GM18520 (cell line): ENCODE measurements around the gene DIS3L2.

Source experiments
- ATAC-seq: cut with Tn5 transposase; IDR thresholded peaks from one replicate; pipeline ENCODE4 v1.9.1; 2021; ENCODE audit not compliant: unreplicated experiment

DIS3L2 gene

DNA sequence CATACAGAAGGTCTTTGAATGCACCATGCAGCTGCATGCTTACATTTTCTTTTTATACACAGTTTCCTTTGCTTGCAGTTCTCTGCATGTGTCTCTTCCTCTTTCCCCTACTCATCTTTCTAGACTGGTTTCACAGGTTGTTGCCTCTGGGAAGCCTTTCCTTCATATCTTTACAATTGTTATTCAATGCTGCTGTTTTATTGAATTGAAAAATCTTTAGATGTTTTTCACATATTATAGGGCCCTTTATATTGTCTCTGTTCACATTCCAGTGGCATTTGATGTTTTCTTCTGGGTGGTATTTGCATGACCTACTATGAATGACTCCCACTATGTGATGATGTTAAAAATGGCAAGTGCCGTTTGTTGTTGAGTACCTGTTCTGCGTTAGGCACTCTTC lies 91.1 kb downstream of the DIS3L2 start:
- no peak for ATAC-seq

DNA sequence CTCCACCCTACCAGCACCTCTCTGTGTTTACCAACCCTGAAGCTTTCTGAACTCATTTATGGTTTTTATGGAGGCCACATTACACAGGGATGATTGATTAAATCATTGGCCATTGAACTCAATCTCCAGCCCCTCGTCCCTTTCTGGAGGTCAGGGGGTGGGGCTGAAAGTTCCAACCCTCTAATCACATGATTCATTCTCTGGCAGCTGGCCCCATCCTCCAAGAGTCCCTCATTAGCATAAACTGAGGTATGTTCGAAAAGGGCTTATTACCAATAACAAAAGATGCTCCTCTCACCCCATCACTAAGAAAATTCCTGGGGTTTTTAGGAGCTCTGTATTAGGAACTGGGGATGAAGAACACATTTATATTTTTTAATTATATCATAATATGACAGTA lies 92.3 kb downstream of the DIS3L2 start:
- no peak for ATAC-seq

DNA sequence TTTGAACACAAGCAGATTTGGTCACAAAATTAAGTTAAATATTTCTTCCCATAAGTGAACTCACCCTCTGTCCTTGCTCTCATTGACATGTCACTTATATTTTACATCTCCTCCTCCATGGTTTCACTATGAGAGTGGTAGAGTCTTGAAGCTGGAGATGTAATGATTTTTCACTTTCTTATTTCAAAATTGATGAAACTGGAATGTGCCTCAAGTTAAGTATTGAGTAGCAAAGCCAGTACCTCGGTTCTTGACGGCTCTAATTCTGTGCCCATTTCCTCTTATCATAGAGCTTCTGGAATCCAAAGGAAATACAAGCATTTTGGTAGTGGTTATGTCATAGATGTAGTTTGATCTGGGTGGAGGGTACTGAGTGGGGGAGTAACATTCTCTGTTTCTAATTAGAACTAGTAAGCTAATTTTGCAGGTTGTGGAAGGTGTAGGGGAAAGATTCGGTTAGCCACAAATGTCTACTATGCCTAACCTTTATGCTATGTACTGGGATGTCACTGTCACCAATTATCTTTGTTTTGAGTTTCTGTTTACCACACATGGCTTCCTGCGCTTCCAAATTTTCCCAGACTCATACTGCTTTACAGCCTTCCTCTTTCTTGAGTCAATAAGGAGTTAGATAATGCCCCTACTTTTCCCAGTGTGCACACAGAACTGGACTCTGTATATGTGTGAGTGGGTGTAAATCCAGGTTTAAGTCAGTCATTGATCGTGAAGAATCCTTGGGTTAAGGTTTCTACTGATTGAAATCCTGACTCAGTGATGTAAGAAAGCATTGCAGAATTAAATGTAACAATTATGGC lies 96.8 kb downstream of the DIS3L2 start:
- ATAC-seq = no peak

DNA sequence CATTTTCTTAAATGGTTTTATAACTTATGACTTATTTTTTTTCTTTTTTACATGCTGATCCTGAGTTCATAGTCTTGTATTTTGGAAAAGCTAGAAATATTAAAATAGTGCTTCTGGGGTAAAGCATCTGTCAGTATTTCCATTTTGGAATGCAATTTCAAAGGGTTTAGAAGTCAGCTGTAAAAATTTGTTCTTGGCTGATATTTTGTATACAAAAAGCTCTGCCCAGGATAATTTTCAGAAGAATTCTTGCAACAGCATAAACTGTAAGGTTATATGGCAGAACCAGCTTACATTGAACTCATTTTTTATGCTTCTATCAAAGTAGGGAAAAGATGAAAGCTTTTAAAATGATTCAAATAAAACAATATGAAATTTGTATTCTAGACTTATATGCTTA lies 97.4 kb downstream of the DIS3L2 start:
- no peak for ATAC-seq

DNA sequence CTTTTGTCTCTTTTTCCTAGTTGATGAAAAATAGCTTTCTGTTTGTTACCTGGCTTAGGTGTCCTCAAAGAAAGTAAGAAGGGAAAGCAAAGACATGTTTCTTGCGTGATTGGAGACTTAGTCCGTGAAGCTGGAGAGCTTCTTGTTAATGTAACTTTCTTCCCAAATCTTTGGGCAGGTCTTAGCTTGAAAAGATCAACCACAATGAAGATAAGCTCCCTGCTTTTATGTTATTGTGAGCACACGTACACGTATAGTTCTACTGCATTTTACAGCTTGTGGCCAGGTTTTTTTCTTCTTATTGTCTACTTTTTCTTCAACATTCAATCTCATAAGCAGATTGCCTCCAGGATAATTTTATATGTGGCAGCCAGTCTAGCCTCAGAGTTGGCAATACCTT lies 99.8 kb downstream of the DIS3L2 start:
- no peak for ATAC-seq

DNA sequence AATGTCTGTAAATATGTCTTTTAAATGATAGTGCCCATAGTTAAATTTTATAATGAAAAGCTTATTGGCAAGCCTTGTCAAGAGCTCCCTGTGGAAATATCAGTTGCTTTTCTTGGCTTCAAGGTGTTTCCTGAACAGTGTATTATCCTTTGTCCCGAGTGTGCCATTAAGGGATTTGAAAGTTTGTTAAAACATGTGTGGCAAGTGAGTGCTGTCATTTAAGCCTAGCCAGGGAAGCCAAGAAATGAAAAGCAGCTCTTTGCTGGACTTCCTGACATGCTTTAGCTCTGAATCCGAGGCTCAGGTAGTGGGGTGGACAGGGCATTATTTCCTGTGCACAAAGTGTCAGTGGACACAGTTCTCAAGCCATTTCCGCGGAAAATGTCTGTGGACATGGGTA lies 111.5 kb downstream of the DIS3L2 start:
- ATAC-seq = no peak

DNA sequence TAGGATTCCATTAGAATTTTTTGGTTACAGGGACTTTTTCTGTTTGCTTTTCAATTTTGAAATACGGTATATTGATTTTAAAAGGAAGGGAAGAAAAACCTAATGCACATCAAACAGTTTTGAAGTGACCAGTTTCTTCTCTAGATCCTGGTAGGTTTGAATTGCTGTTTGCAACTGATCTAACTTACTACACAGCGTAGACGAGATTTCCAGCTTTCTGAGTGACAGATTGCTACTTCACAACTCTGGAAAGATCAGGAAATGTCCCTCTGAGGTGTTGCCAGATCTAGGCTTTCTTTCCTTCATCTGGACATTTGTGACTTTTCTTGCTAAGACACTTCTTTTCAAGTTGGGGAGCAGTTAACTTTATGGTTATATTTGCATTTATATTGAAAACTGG lies 112.2 kb downstream of the DIS3L2 start:
- ATAC-seq = no peak

DNA sequence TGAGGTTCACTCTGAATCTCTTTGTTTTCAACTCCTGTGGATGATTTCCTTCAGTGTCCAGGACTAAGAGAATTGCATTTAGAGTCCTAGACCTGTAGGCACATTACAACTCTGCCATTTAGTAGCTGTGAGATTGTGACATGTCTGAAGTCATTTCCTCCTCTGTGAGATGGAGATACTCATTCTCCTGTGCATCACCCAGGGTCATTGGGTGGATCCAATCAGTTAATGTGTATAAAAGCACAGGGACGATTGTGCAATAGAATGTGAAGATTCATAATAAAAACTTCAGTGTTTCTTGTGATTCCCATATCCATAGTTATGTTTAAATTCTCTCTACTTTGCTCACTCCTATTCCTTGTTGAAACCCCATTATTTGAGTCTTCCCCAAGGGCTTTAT lies 113.6 kb downstream of the DIS3L2 start:
- ATAC-seq = no peak

DNA sequence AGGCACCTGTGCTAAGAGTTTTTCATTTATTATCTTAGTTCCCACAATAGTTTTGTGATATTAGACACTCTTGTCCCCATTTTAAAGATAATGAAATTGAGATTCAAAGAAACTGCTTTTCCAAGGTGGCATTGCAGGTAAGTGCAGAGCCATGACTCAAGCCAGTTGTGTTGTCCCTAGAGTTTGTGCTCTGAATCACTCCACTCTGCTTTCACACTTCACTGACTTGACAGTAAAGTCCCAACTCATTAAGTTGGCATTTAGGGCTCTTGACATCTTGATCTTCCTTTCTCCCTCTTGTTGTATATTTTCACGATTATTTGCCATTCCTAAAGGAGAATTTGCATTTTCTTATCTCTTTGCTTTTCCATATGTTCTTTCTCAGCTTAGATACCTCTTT lies 114.3 kb downstream of the DIS3L2 start:
- no peak for ATAC-seq

DNA sequence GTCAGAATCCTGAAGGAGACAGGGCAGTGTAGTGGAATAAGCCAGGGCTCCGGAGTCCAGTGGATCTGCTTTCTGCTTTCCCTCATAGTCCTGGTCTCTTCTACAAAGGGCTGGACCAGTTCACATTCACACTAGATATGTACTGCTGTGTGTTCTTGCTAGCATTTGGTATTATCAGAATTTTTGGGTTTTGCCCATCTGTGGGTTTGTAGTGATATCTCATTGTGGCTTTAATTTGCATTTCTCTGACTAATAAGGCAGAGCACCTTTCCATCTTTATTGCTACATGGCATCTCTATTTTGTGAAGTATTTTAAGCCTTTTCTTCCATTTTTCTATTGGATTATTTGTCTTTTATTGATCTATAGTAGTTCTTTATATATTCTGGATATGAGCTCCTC lies 114.8 kb downstream of the DIS3L2 start:
- no peak for ATAC-seq

DNA sequence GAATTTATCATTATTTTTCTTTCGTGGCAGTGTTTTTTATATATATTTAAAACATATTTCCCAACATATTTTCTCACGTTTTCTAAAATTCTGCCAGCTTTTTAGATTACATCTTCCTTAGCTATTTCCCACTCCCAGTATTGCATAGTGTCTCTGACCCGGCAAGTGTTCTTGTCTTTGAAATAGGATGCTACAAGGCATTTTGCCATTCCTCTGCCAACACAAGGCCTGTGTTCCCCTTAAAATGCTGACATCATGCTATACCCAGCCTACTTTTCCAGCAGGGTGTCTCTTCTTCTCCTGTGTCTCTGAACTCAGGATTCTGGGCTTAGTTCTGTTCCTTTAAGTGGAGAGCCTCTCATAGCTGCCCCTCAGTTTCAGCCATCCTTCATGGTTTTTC lies 115.2 kb downstream of the DIS3L2 start:
- ATAC-seq = no peak

DNA sequence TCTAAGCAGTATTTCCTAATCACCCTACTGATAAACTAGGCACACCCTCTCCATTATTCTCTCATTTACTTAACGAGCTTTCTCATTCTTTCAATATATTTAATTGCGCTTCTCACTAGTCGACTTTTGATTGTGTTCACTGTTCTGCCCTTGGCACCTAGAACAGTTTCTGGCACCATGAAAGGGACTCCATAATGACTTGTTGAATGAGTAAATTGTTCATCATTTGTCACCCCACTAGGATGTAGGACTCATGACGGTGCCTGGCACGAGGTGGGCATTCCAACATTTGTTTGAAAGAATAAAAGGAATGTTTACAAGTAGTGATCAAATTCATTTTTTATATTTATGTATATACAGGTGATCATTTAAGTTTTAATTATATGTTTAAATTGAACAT lies 123.7 kb downstream of the DIS3L2 start:
- no peak for ATAC-seq

DNA sequence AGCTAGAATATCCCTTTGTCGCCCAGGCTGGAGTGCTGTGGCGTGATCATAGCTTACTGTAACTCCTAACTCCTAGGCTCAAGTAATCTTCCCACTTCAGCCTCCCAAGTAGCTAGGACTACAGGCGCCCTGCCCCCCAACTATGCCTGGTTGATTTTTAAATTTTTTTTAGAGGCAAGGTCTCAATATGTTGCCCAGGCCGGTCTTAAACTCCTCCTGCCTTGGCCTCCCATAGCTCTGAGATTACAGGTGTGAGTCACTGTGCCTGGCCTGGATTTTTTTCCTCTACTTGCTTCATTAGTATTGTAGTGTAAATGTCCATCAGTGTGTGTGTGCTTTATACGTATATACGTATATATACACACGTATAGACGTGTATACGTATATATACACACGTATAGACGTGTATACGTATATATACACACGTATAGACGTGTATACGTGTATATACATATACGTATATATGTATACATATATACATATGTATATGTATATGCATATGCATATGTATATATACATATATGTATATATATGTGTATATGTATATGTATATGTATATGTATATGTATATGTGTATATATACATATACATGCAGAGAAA lies 124.4 kb downstream of the DIS3L2 start:
- no peak for ATAC-seq

DNA sequence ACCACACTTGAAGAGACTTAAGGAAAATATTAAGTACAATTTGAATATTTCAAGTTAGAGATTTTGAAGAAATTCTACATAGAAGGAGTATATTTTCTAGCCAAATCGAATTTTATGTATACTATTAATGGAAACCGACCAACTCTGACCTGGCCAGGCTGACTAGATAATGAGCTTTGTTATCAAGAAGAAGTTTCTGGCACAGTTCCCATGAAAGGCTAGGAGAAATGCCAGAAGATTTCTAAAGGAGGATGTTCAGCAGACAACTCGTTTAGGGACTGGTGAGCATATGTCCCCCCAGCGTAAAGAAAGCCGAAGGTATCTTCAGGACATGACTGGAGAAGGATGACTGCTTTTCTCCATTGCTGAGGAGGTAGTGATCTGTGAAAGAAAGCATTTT lies 127.3 kb downstream of the DIS3L2 start:
- ATAC-seq = no peak

DNA sequence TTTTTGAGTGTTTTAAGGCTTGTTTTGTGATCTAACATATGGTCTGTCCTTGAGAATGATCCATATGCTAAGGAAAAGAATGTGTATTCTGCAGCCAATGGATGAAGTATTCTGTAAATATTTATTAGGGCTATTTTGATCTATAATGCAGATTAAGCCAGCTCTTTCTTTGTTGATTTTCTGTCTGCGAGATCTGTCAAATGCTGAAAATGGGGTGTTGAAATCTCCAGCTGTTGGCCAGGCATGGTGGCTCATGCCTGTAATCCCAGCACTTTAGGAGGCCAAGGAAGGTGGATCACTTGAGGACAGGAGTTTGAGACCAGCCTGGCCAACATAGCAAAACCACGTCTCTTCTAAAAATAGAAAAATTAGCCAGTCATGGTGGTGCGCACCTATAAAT lies 132.7 kb downstream of the DIS3L2 start:
- no peak for ATAC-seq

DNA sequence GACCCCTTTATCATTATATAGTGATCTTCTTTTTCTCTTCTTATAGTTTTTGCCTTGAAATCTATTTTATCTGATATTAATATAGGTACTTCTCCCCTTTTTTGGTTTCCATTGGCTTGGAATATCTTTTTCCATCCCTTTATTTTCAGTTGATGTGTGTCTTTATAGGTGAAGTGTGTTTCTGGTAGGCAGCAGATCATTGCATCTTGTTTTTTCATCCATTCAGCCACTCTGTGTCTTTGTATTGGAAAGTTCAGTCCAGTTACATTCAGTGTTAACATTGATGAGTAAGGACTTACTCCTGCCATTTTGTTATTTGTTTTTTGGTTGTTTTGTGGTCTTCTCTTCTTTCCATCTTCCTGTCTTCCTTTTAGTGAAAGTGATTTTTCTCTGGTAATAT lies 133.4 kb downstream of the DIS3L2 start:
- no peak for ATAC-seq

DNA sequence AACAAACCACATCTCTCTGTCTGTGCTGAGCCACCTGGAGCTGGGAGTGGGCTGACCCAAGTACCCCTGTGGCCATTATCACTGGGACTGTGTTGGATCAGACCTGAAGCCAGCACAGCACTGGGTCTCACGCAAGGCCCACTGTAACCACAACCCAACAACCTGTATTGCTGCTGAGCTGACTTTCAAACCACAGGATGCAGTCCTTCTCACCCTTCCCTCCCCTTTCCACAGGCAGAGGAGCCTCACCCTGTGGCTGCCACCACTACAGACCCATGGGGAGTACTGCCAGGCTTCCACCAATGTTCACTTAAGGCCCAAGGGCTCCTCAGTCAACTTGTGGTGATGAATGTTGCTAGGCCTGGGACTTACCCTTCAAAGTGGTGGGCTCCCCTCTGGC lies 135.7 kb downstream of the DIS3L2 start:
- ATAC-seq = no peak

DNA sequence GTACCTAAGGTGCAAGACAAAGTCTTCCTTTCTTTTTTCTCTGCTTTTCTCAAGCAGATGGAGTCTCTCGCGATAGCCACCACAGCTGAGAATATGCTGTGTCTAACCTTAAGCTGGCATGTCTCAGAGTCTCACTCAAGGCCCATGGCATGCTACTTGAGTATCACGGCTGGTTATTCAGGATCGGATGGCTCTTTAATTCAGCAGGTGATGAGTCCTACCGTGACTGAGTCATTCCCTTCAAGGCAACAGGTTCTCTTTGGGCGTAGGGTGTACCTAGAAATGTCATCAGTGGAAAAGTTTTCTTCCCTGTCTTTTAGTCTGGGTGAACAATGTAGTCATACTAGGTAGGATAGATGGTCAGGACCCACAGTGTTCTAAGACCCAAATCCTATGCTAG lies 136.2 kb downstream of the DIS3L2 start:
- ATAC-seq = no peak

DNA sequence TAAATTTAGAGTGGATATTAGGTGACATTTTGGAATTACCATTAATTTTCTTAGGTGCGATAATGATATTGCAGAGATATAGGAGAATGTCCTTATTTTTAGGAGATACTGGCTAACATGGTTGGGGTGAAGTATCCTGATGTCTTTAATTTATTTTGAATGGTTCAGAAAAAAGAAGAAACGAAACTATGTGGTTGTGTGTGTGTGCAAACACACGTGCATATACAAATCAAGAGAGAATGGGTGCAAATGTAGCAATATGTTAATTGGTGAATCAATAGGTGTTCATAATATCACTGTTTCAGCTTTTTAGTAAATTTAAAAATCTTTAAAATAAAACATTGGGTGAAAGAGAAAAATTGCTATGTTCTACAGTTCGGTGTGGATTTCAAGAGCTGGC lies 140.9 kb downstream of the DIS3L2 start:
- no peak for ATAC-seq

DNA sequence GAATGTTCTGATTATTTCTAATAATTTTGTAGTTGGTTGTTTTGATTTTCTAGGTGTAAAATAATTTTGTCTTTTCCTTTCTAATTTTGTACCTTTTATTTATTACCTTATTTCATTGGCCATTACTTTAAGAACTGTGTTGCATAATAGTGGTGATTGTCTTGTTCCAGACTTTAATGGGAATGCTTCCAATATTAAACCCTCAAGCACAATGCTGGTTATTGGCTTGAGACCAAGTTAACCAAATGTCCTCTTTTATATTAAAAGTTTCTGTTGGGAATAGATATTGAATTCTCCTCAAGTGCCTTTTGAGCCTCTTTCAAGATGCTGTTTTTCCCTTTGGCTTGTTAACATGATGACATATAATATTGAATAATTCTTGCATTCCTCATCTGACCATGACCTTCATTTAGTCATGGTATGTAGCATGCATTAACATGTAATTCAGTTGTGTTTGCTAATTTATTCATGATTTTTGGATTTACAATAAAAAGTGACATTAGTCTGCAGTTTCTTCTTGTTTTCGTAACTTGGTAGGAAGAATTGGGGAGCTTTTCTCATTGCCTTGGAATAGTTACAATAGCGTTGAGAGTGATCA lies 141.7 kb downstream of the DIS3L2 start:
- no peak for ATAC-seq

DNA sequence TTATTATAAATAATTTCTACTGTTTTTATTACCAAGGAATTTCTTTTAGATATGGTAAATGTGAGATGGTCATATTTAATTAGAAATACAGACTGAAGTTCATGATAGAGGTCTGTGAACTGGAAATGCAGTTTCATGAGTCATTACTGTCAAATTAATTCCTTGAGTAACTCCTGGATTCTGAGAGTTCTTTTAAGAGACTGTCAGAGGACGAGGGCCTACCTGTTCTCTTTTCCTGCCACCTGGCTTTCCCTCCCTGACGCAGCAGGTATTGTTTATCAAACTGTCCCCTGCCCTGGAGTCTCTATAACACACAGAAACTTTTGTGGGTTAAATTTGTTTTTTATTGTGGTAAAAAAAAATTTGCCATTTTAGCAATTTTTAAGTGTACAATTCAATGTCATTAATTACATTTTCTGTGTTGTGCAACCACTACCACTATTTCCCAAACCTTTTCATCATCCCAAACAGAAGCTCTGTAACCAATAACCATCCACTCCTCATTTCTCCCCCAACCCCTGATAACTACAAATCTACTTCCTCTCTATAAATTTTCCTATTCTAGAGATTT lies 142.6 kb downstream of the DIS3L2 start:
- no peak for ATAC-seq

DNA sequence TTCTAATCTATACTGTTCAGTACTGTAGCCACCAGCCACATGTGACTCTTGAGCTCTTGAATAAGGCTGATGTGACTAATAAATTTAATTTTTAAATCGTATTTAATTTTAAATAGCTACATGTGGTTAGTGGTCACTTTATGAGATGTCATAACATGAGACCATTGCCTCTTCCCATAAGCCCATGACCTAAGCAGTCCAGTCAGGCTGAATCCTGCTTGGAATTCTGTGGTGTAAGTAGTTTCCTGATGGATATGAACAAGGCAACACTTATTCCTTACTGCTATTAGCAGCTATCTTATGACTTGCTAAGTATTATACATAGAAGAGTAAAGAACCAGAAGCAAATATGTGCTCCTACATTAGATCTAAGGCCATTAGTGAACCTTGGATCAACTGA lies 150.0 kb downstream of the DIS3L2 start:
- ATAC-seq = no peak
